ENCODE results near the gene VAV3. TPM values are rescaled to one million over a fixed set of nuclear protein-coding genes. Genes with fewer than 3 reads are reported as not detected.
A peak's percentile ranks its signal among the peaks of the same experiment; 100 is the strongest.

VAV3 gene
- total RNA-seq, 4 donors from 2014 or later = 117 to 239 (median 135) TPM

DNA sequence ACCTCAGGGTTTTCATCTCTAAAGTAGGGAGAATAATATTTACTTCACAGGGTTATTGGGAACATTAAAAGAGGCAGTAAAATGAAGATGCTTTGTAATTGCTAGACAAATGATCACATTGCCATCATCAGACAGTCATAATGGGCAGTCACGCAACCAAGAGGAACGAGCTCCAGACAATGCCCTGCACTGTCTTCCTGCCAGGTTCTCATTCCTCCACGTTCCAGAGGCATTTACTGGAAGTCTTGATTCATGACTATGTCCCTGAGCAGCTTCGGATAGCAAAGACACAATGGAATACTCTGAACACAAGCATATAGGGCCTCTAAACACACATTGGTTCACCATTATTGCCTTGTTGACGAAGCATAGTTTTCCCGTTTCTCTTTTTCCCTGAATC, 434.4 kb downstream of the VAV3 start:
- H3K27ac ChIP-seq = peak overlapping the region; percentile 75
- no peak for DNase-seq (ENCODE audit: low spot score in 2 of 2)
- no peak overlapping the region for H3K4me3 ChIP-seq
- H3K27me3 ChIP-seq = no peaks in the 10 kb centered on the region
- 28% methylated on average over 6 of the region's 6 CpGs for WGBS
- no peaks in the 10 kb centered on the region for H3K9me3 ChIP-seq
- no peaks in the 10 kb centered on the region for H3K36me3 ChIP-seq
- no peak for TF ChIP-seq POLR2AphosphoS5 (IDR thresholded peaks at IDR 0.05)
- TF ChIP-seq POLR2A (IDR thresholded peaks at IDR 0.05) = no peak
- TF ChIP-seq, protein P1, sequence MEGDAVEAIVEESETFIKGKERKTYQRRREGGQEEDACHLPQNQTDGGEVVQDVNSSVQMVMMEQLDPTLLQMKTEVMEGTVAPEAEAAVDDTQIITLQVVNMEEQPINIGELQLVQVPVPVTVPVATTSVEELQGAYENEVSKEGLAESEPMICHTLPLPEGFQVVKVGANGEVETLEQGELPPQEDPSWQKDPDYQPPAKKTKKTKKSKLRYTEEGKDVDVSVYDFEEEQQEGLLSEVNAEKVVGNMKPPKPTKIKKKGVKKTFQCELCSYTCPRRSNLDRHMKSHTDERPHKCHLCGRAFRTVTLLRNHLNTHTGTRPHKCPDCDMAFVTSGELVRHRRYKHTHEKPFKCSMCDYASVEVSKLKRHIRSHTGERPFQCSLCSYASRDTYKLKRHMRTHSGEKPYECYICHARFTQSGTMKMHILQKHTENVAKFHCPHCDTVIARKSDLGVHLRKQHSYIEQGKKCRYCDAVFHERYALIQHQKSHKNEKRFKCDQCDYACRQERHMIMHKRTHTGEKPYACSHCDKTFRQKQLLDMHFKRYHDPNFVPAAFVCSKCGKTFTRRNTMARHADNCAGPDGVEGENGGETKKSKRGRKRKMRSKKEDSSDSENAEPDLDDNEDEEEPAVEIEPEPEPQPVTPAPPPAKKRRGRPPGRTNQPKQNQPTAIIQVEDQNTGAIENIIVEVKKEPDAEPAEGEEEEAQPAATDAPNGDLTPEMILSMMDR (IDR thresholded peaks at IDR 0.05) = no peak
- no peak for TF ChIP-seq EP300 (IDR thresholded peaks at IDR 0.05)
- H3K4me1 ChIP-seq = peaks cover 39% of the 10 kb centered on the region

DNA sequence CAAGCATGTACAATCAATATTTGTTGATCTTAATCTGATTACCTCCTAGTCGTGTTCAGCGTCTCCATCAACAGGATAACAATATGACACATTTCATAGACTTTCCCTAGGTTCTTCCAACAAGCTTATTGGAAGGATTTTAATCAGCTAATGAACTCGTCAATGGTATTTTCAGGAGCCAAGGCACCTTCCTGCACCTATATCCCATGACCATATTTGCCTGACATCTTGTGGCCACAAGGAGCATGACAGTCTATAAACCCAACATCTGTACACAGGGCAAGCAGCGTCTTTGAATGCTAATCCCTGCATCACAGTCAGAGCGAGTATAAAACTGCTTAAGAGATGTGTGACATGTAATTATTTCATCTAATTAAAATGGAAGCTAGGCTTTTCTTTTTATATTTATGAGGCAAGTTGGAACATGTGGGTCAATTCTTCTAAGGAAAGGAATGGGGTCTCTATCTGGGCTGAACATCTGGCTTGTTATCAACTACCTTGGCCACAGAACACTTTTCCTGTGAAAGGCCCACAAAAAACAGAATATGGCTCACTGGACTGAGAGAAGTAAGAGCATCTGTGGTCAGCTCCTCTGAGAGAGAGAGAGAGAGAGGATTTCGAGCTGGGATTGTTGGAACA, 435.4 kb downstream of the VAV3 start:
- Histone ChIP-seq H3K4me3 (no peak overlapping the region), H3K27me3 (no peaks in the 10 kb centered on the region), H3K4me1 (peaks cover 31% of the 10 kb centered on the region), H3K36me3 (no peaks in the 10 kb centered on the region), H3K9me3 (no peaks in the 10 kb centered on the region), H3K27ac (peak overlapping the region; percentile 75)
- WGBS = 23% methylated on average over 6 of the region's 6 CpGs
- no peak for TF ChIP-seq POLR2AphosphoS5 (IDR thresholded peaks at IDR 0.05)
- TF ChIP-seq, protein P1 (IDR thresholded peaks at IDR 0.05) = peak; percentile 64 to 70
- no peak for DNase-seq (ENCODE audit: low spot score in 2 of 2)

DNA sequence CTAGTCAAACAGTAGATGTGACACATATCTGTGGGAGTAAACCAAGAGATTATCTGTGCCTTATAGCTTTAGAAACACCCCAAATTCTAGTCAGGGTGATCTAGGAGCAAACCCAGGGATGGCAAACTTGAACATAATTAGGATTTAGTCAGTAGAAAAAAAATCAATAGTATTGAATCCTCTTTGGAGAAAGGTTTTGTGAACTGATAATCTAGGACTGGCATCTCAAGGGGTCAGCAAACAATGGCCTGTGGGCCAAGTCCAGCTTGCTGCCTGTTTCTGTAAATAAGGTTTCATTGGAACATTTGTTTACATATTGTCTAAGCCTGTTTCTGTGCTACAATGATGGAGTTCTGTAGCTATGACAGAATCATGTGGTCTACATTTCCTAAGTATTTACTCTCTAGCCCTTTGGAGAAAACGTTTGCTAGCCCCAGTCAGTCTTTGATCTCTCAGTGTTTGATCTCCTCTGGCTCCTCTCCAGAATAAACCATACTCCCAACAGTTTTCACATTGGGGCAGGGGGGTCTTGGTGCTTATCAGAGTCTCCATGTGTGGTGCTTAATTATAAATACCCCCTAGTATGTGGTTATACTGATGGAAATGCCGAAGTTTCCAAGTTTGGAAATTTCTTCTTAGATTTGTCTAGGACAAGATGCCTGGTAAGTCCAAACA, 438.3 kb downstream of the VAV3 start:
- H3K4me3 ChIP-seq = no peak overlapping the region
- WGBS = 65% methylated on average over 2 of the region's 2 CpGs
- no peak for TF ChIP-seq POLR2A (IDR thresholded peaks at IDR 0.05)
- no peak for TF ChIP-seq EP300 (IDR thresholded peaks at IDR 0.05)
- no peak for DNase-seq (ENCODE audit: low spot score in 2 of 2)
- no peaks in the 10 kb centered on the region for H3K9me3 ChIP-seq
- no peak overlapping the region for H3K27ac ChIP-seq
- H3K4me1 ChIP-seq = peaks cover 18% of the 10 kb centered on the region
- no peaks in the 10 kb centered on the region for H3K27me3 ChIP-seq
- H3K36me3 ChIP-seq = no peaks in the 10 kb centered on the region

DNA sequence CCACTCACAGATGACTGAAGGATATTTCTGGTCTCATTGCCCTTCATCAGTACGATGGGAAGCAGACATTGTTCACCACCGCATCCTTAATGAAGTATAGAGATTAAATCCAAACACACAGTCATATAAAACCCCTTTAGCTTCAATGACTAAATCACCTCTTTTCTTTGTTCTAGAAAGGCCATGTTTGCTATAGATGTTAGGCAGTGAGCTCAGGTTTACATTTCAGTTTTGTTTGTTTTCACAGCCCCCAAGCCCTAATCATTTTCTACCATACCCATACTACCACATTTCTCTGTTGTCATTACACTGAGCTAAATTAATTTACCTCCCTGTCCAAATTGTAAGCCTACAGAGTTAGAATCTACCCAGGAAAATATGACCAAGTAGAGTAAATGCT, 439.0 kb downstream of the VAV3 start:
- H3K4me3 ChIP-seq = no peak overlapping the region
- no peak overlapping the region for H3K27ac ChIP-seq
- 92% methylated on average over 2 of the region's 2 CpGs for WGBS
- H3K9me3 ChIP-seq = no peaks in the 10 kb centered on the region
- TF ChIP-seq POLR2AphosphoS5 (IDR thresholded peaks at IDR 0.05) (no peak), EP300 (IDR thresholded peaks at IDR 0.05) (no peak), POLR2A (IDR thresholded peaks at IDR 0.05) (no peak)
- TF ChIP-seq, protein P1 (IDR thresholded peaks at IDR 0.05) = no peak
- H3K4me1 ChIP-seq = peaks cover 12% of the 10 kb centered on the region
- no peak for DNase-seq (ENCODE audit: low spot score in 2 of 2)
- no peaks in the 10 kb centered on the region for H3K27me3 ChIP-seq
- H3K36me3 ChIP-seq = no peaks in the 10 kb centered on the region

DNA sequence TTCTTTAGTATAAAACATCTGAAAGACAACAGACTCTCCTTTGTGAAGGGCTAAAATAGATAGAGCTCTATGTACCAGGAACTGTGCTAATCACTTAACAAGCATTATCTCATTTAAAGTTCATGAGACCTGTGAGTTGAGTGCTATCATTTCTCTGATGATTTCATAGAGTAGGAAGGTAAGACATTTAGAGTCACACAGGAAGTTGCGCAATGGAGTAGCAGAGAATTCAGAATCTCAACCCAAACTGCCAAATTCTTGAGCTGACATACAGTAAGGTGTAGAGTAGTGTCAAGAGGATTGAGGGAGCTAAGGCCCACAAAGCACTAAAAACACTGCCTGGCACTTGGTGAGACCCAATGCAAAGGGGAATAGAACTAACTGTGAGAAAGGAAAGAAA, 439.8 kb downstream of the VAV3 start:
- Histone ChIP-seq H3K4me1 (peaks cover 7% of the 10 kb centered on the region), H3K27me3 (no peaks in the 10 kb centered on the region), H3K4me3 (no peak overlapping the region), H3K27ac (no peak overlapping the region), H3K9me3 (no peaks in the 10 kb centered on the region), H3K36me3 (no peaks in the 10 kb centered on the region)
- 100% methylated on average over 1 of the region's 1 CpG for WGBS
- TF ChIP-seq, protein P1 (IDR thresholded peaks at IDR 0.05) = no peak
- no peak for TF ChIP-seq POLR2AphosphoS5 (IDR thresholded peaks at IDR 0.05)
- no peak for TF ChIP-seq POLR2A (IDR thresholded peaks at IDR 0.05)
- no peak for TF ChIP-seq EP300 (IDR thresholded peaks at IDR 0.05)
- no peak for DNase-seq (ENCODE audit: low spot score in 2 of 2)
